Measurements from ENCODE around the gene RBM47. TPM values are rescaled to one million over a fixed set of nuclear protein-coding genes. Genes with fewer than 3 reads are reported as not detected.
"Not testable (repeated sequence)": the region's sequence is repeated elsewhere in the genome, so short reads cannot be mapped to it uniquely, and the experiment has no call there.

Gene RBM47
- total RNA-seq, 1 donor from 2014 or later: 41.1 TPM

- H3K27me3 ChIP-seq (ENCODE audit: control insufficient read depth, insufficient read depth, low read length): no peaks in the 10 kb centered on the region
- TF ChIP-seq, protein P1, sequence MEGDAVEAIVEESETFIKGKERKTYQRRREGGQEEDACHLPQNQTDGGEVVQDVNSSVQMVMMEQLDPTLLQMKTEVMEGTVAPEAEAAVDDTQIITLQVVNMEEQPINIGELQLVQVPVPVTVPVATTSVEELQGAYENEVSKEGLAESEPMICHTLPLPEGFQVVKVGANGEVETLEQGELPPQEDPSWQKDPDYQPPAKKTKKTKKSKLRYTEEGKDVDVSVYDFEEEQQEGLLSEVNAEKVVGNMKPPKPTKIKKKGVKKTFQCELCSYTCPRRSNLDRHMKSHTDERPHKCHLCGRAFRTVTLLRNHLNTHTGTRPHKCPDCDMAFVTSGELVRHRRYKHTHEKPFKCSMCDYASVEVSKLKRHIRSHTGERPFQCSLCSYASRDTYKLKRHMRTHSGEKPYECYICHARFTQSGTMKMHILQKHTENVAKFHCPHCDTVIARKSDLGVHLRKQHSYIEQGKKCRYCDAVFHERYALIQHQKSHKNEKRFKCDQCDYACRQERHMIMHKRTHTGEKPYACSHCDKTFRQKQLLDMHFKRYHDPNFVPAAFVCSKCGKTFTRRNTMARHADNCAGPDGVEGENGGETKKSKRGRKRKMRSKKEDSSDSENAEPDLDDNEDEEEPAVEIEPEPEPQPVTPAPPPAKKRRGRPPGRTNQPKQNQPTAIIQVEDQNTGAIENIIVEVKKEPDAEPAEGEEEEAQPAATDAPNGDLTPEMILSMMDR (IDR thresholded peaks at IDR 0.05; ENCODE audit: insufficient read depth, low read length, poor library complexity, severe bottlenecking): no peak
- no peak for DNase-seq (ENCODE audit: low read depth)
- H3K4me3 ChIP-seq (ENCODE audit: low read depth, low read length): no peak overlapping the region
- no peaks in the 10 kb centered on the region for H3K36me3 ChIP-seq (ENCODE audit: control insufficient read depth, insufficient read depth, low read length)
Measured at GRCh38 chr4:40548256-40548655, 81.4 kb downstream of the RBM47 start.

DNA sequence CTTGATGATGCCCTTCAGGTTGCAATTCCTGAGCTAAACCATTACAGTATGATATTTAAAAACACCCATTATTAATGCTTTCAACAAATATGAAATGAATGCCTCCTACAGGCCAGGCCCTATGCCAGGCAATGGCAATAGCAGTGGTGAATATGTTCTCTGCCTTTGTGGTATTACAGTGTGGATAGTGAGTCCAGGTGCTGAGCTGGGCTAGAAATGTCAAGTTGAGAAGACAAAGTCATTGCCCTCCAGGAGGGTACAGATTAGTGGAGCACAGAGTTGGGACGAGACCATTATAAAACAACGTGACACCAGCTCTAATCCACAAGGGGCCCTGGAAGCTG is 81.9 kb downstream of the RBM47 start:
- TF ChIP-seq, protein P1 (IDR thresholded peaks at IDR 0.05; ENCODE audit: insufficient read depth, low read length, poor library complexity, severe bottlenecking): no peak
- H3K27me3 ChIP-seq (ENCODE audit: control insufficient read depth, insufficient read depth, low read length): no peaks in the 10 kb centered on the region
- no peak overlapping the region for H3K4me3 ChIP-seq (ENCODE audit: low read depth, low read length)
- H3K36me3 ChIP-seq (ENCODE audit: control insufficient read depth, insufficient read depth, low read length): no peaks in the 10 kb centered on the region
- DNase-seq (ENCODE audit: low read depth): no peak

GRCh38 chr4:40546969-40547788 is 82.5 kb downstream of the RBM47 start:
- Histone ChIP-seq H3K36me3 (ENCODE audit: control insufficient read depth, insufficient read depth, low read length) (no peaks in the 10 kb centered on the region), H3K4me3 (ENCODE audit: low read depth, low read length) (no peak overlapping the region), H3K27me3 (ENCODE audit: control insufficient read depth, insufficient read depth, low read length) (no peaks in the 10 kb centered on the region)
- TF ChIP-seq, protein P1 (IDR thresholded peaks at IDR 0.05; ENCODE audit: insufficient read depth, low read length, poor library complexity, severe bottlenecking): no peak
- no peak for DNase-seq (ENCODE audit: low read depth)

- DNase-seq (ENCODE audit: low read depth): no peak
- H3K27me3 ChIP-seq (ENCODE audit: control insufficient read depth, insufficient read depth, low read length): no peaks in the 10 kb centered on the region
- no peaks in the 10 kb centered on the region for H3K36me3 ChIP-seq (ENCODE audit: control insufficient read depth, insufficient read depth, low read length)
- TF ChIP-seq, protein P1 (IDR thresholded peaks at IDR 0.05; ENCODE audit: insufficient read depth, low read length, poor library complexity, severe bottlenecking): no peak
- no peak overlapping the region for H3K4me3 ChIP-seq (ENCODE audit: low read depth, low read length)
Measured at GRCh38 chr4:40546506-40546905, 83.2 kb downstream of the RBM47 start.

DNA sequence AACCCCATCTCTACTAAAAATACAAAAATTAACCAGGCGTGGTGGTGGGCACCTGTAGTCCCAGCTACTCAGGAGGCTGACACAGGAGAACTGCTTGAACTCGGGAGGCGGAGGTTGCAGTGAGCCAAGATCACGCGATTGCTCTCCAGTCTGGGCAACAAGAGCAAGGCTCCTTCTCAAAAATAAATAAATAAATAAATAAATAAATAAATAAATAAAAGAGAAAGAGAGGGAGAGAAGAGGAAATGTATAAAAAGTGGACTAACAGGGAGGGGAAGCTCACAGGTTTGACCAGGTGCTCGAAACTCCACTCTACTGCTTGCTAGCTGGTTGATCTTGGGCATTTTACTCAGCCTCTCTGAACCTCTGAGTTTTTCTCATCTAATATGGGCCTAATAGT is 84.2 kb downstream of the RBM47 start:
- H3K27me3 ChIP-seq (ENCODE audit: control insufficient read depth, insufficient read depth, low read length); H3K4me3 ChIP-seq (ENCODE audit: low read depth, low read length); DNase-seq (ENCODE audit: low read depth); H3K36me3 ChIP-seq (ENCODE audit: control insufficient read depth, insufficient read depth, low read length): not testable (repeated sequence)

DNA sequence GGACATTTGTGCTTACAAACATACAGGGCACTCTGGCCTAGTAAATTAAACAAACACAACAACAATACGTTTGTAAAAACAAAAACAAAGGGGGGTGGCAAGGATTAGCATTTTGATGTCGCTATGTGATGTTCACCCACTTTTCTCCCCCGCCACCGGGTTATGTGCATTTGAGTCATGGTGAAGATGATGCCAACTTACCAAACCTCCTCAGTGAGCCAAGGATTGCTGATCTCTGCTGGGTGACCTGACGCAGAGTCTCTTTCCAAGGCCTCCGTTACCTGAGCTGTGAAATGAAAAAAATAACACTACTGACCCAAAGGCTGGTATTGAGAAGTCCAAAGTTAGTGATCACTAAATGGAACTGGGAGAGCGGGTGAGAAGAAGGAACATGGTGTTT is 85.4 kb downstream of the RBM47 start:
- Histone ChIP-seq H3K4me3 (ENCODE audit: low read depth, low read length) (no peak overlapping the region), H3K27me3 (ENCODE audit: control insufficient read depth, insufficient read depth, low read length) (no peaks in the 10 kb centered on the region), H3K36me3 (ENCODE audit: control insufficient read depth, insufficient read depth, low read length) (no peaks in the 10 kb centered on the region)
- TF ChIP-seq, protein P1 (IDR thresholded peaks at IDR 0.05; ENCODE audit: insufficient read depth, low read length, poor library complexity, severe bottlenecking): no peak
- DNase-seq (ENCODE audit: low read depth): no peak

All from kidney epithelial cell (primary cell).